KBM-7 (cell line): ENCODE data around the gene FXN.
"Not testable (repeated sequence)": the region's sequence is repeated elsewhere in the genome, so short reads cannot be mapped to it uniquely, and the experiment has no call there.

ENCODE experiments used
- DNase-seq: peaks from one replicate; pipeline ENCODE4 v3.0.0-alpha.2; 2015
- in situ Hi-C: fragments of 300-500 bp; cut with MboI; formaldehyde crosslinking; loops from 2 replicates; pipeline ENCODE4 v1.14.3; 2020; ENCODE audit warnings: low sequenced_read_pairs, low pct_unique_long_range_greater_than_20kb, mixed read lengths

FXN gene

DNA sequence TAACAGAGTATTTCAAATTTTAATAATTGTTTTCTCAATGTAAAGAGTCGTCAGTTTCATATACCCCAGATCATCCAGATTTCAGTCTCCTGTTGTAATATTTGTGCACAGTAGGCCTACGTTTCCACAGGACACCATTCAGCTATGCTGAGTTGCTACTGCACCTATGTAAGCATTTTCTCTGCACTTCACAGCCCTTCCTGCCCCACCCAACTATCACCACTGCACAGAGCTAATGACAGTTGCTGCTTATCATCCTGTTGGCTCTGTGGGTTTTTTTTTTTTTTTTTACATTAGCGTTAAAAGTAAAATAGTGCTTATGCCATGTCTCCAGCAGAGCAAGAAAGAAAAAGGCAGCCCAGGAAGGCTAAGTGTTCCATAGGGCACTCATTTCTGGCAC lies 15.7 kb upstream of the FXN start:
- in situ Hi-C loops: loop anchor here (25.0 kb wide), 3 partner anchors 233 to 433 kb away; partner anchors contain the start of gene PIP5K1B
- DNase-seq: no peak

DNA sequence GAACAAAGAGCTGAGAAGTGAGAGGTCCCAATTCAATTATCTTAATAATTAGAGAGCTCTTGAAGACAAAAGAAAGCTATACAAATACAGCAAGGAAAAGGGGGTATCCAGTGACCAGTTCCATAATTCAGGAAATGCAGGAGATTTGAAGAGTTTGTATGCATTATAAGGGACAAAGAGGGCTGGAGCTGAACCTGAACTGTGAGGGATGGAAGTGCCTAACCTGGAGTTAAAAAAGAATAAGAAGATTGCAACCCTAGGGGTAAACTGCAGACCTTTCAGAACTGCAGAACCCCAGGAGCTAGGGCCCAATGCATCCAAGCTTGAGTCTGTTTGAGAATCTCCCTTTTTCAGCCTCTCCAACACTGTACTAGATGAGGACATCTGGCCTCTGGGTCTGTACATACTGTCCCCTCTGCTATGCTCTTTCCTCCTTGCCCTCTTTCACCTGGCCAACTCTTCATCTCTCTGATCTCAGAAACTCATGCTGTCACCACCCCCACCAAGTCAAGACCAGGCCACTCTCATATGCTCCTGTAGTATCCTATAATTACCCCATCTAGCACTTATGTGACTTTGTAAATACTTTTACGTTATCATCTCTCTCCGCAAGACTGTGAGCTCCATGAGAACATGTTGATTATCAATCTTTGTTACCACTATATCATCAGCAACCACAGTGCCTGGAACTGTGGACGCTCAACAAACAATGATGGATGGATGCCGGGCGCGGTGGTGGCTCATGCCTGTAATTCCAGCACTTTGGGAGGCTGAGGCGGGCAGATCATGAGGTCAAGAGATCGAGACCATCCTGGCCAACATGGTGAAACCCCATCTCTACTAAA lies 15.0 kb upstream of the FXN start:
- no peak for DNase-seq
- in situ Hi-C loops: loop anchor here (25.0 kb wide), 3 partner anchors 233 to 433 kb away; partner anchors contain the start of gene PIP5K1B

DNA sequence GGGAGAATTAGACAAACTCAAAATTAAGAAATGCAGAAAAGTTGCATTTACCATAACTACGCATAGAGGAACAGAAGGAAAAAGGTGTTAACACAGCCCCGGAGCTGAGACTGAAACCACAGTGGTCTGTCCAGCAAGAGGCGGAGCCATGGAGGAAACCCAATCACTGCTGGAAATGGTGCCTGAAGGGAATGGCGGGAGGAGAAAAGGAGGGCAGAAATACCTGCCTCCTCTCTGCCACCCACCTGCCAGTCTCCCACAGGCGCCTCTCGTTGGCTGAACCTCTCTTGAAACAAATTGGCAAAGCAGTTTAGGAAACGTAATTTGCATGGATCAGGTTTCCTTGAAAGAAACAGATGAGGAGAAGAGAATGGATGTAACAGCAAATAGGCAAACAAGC lies 11.9 kb upstream of the FXN start:
- no peak for DNase-seq
- in situ Hi-C loops: loop anchor here (25.0 kb wide), 3 partner anchors 236 to 436 kb away; partner anchors contain the start of gene PIP5K1B

DNA sequence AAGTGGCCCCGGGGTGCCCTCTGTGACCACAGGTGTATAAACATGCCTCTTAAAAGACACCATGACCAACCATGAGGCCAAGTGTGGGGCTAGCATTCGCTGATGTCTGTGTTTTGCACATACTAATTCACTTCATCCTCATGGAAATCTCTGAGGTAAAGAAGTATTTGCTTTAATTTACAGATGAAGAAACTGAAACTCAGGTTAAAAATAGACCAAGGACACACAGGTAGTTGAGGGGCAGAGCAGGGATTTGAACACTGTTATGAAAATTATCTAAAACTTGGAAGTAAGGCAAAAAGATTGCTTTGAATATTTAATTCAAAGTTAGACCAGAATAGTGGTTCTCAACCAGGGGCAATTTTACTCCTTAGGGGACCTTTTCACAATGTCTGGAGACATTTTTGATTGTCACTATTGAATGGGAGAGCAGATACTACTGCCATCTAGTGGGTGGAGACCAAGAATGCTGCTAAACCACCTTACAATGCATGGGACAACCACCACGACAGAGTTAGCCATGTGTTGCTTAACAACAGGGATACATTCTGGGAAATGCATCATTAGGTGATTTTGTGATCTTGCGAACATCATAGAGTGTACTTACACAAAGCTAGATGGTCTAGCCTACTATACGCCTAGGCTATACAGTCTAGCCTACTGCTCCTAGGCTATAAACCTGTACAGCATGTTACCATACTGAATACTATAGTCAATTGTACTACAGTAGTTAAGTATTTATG lies 8.0 kb upstream of the FXN start:
- in situ Hi-C loops: no loop called here
- peak; percentile 82 for DNase-seq

DNA sequence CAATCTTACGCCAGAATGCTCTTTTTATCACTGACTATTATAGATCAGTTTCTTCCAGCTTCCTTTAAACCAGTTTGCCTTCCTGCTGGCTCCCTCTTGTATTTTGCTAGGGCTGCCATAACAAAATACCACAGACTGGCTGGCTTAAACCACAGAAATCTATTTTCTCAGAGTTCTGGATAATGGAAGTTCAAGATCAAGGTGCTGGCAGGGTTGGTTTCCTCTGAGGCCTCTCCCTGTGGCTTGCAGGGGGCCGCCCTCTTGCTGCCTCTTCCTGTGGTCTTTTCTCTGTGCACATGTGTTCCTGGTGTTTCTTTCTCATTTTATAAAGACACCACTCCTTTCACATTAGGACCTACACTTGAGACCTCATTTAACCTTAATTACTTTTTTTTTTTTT lies 6.8 kb upstream of the FXN start:
- in situ Hi-C loops: no loop called here
- DNase-seq: peak; percentile 97

- in situ Hi-C loops: no loop called here
- DNase-seq: peak; percentile 12
These were observed 6.0 kb upstream of the FXN start for GRCh38 chr9:69029535-69029934.

GRCh38 chr9:69030851-69031645 lies 4.5 kb upstream of the FXN start:
- in situ Hi-C loops: no loop called here

DNA sequence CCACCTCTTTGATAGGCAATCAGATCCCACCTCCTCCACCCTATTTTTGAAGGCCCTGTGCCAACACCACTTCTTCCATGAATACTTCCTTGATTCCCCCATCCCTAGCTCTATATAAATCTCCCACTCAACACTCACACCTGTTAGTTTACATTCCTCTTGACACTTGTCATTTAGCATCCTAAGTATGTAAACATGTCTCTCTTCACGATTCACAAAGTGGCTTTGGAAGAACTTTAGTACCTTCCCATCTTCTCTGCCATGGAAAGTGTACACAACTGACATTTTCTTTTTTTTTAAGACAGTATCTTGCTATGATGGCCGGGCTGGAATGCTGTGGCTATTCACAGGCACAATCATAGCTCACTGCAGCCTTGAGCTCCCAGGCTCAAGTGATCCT lies 1.5 kb upstream of the FXN start:
- in situ Hi-C loops: no loop called here
- no peak for DNase-seq

More at GRCh38 chr9:69030851-69031645, 4.5 kb upstream of the FXN start:
- DNase-seq: no peak

- DNase-seq: no peak
- in situ Hi-C loops: no loop called here
These were observed 757 bp downstream of the FXN start for GRCh38 chr9:69036309-69036708.

DNA sequence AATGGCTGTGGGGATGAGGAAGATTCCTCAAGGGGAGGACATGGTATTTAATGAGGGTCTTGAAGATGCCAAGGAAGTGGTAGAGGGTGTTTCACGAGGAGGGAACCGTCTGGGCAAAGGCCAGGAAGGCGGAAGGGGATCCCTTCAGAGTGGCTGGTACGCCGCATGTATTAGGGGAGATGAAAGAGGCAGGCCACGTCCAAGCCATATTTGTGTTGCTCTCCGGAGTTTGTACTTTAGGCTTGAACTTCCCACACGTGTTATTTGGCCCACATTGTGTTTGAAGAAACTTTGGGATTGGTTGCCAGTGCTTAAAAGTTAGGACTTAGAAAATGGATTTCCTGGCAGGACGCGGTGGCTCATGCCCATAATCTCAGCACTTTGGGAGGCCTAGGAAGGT lies 1.2 kb downstream of the FXN start:
- no peak for DNase-seq
- in situ Hi-C loops: no loop called here

- in situ Hi-C loops: no loop called here
- no peak for DNase-seq
These were observed 5.1 kb downstream of the FXN start for GRCh38 chr9:69040646-69041045.

DNA sequence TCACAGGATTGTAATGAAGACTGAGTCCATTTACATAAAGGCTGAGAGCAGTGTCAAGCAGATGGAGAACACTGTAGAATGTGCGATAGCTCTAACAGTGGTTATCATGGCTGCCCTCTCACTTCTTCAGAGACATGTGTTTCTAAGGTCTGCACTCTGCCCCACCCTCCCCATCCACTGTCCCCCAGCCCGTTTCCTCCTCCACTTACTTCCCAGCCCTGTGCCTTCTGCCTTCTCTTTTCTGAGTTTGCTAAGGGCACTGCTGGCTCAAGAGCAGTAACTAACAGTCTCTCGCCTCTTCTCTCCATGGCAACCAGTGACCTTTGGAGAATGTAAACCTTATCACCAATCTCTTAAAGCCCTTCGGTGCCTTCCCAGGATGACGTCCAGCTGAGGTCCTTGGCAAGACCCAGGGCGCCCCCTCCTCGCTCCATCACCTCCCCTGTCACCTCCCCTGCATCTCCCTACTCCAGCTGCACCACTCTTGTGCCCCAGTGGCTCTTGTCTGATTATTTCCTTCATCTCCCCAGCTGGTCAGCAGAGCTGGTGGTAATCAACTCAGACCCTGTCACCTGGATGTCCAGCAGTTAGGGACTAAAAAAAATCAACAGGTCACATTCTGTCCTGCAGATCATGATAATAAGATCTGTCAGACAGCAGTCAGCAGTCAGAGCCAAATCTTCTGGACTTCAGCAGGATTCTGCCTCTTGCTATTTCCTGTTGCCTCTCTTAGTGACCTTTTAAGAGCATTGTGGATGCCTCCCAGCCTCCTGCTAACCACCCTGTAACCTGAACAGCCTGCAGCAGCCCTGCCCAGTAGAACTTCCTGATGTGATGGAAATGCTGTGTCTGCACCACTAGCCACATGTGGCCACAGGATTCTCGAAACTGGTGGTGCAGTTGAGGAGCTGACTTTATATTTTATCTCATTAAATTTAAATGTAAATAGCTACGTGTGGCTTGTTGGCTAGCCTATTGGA lies 9.0 kb downstream of the FXN start:
- peak; percentile 33 for DNase-seq
- in situ Hi-C loops: no loop called here

GRCh38 chr9:69045821-69046220 lies 10.3 kb downstream of the FXN start:
- no peak for DNase-seq
- in situ Hi-C loops: no loop called here

DNA sequence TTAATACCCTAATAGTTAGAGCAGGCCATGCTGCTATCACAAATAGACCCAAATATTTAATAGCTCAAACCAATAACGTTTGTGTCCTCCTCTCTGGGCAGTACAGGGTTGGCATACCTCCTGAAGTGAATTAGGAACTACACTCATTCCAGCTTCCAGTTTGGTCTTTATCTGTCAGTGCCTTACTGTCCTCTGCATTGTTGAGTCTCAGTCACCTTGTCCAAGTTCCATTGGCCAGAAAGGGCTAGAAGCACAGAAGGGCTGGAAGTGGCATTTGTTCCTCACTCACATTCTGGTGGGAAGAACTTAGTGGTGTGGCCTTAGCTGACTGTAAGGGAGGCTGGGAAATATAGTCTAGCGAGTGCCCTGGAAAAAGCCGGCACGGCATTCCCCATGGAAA lies 11.2 kb downstream of the FXN start:
- no peak for DNase-seq
- in situ Hi-C loops: no loop called here

GRCh38 chr9:69047371-69047770 lies 11.8 kb downstream of the FXN start:
- peak; percentile 42 for DNase-seq
- in situ Hi-C loops: no loop called here

DNA sequence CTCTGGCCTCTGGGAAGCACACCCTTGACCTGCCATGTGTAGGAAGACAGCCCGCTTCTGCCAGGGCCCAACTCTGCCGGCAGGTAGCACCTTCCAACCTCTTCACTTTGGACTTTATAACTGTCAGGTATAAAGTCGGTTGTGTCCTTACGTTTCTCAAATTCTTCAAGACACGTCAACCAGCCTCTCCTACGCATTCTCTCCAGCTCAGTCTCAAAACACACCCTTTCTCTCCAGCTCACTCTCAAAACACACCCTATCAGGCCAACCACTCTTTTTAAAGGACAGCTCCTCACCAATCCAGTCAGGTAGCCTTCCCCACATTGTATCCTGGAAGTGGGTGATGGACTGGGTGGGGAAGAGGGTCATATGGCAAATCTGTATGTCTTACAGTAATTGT lies 13.5 kb downstream of the FXN start:
- no peak for DNase-seq
- in situ Hi-C loops: no loop called here

GRCh38 chr9:69050936-69051335 lies 15.4 kb downstream of the FXN start:
- not testable (repeated sequence) for DNase-seq
- in situ Hi-C loops: loop anchor here (25.0 kb wide), 1 partner anchor 136 kb away; no protein-coding TSS in a partner anchor

- in situ Hi-C loops: loop anchor here (25.0 kb wide), 1 partner anchor 132 kb away; no protein-coding TSS in a partner anchor
These were observed 19.4 kb downstream of the FXN start for GRCh38 chr9:69054989-69055388.

More at GRCh38 chr9:69054989-69055388, 19.4 kb downstream of the FXN start:
- DNase-seq: no peak
